Activated T-helper 1 cell treated with anti-CD3 and anti-CD28 coated beads, Interleukin-12 subunit alpha, Interleukin-12 subunit beta, Interleukin-2, Interleukin-4 antibody, amounts not matched to agents 30 ng/mL and 10 ng/mL and 1 ng/mL, durations not matched to agents 14 hours and 24 hours and 36 hours (primary cell): ENCODE results near the gene SP140. TPM values are rescaled to one million over a fixed set of nuclear protein-coding genes. Genes with fewer than 3 reads are reported as not detected.
"Not testable (repeated sequence)": the region's sequence is repeated elsewhere in the genome, so short reads cannot be mapped to it uniquely, and the experiment has no call there.

Source experiments
- DNase-seq: peaks from one replicate; pipeline ENCODE4 v3.0.0; 2021; ENCODE audit warnings: low spot score
- H3K27ac Mint-ChIP-seq: one replicate; pipeline ENCODE4 v1.8.0; 2021; ENCODE audit warnings: mild to moderate bottlenecking, mixed read lengths
- H3K27me3 Mint-ChIP-seq: one replicate; pipeline ENCODE4 v1.8.0; 2022; ENCODE audit warnings: mild to moderate bottlenecking, moderate library complexity, mixed read lengths; ENCODE audit not compliant: insufficient read depth
- H3K36me3 Mint-ChIP-seq: one replicate; pipeline ENCODE4 v1.8.0; 2021; ENCODE audit warnings: low read depth, mixed read lengths
- H3K4me1 Mint-ChIP-seq: one replicate; pipeline ENCODE4 v1.8.0; 2021; ENCODE audit warnings: low read depth, mixed read lengths
- H3K4me3 Mint-ChIP-seq: one replicate; pipeline ENCODE4 v1.8.0; 2021; ENCODE audit warnings: mild to moderate bottlenecking, moderate library complexity, mixed read lengths
- H3K9me3 Mint-ChIP-seq: one replicate; pipeline ENCODE4 v1.8.0; 2021; ENCODE audit warnings: mixed read lengths
- intact Hi-C: fragments of 100-400 bp; cut with micrococcal nuclease; formaldehyde crosslinking; loops from one replicate; pipeline ENCODE4 v1.15.1; 2024
- total RNA-seq: library from RNA; stranded (reverse); gene quantifications from 2 replicates; pipeline ENCODE4 v1.2.3, GENCODE V29; 2022

Gene SP140
- total RNA-seq, 1 donor from 2014 or later = 235 TPM

- DNase-seq = no peak
- Mint-ChIP-seq H3K36me3 (peaks cover 63% of the 10 kb centered on the region), H3K4me3 (peak overlapping the region; percentile 49), H3K27ac (peak overlapping the region; percentile 20), H3K27me3 (no peaks in the 10 kb centered on the region), H3K4me1 (peaks cover 77% of the 10 kb centered on the region), H3K9me3 (no peaks in the 10 kb centered on the region)
- intact Hi-C loops = no loop called here
Measured at GRCh38 chr2:230216489-230216888, 9.0 kb upstream of the SP140 start.

- Mint-ChIP-seq H3K4me1 (peaks cover 77% of the 10 kb centered on the region), H3K4me3 (peak overlapping the region; percentile 93), H3K27me3 (no peaks in the 10 kb centered on the region), H3K27ac (peak overlapping the region; percentile 64), H3K36me3 (peaks cover 56% of the 10 kb centered on the region), H3K9me3 (no peaks in the 10 kb centered on the region)
- no peak for DNase-seq
- intact Hi-C loops = no loop called here
Measured at GRCh38 chr2:230217424-230217823, 8.1 kb upstream of the SP140 start.

- Mint-ChIP-seq H3K9me3 (no peaks in the 10 kb centered on the region), H3K4me3 (peak overlapping the region; percentile 93), H3K36me3 (peaks cover 50% of the 10 kb centered on the region), H3K27ac (peak overlapping the region; percentile 85), H3K27me3 (no peaks in the 10 kb centered on the region), H3K4me1 (peaks cover 79% of the 10 kb centered on the region)
- intact Hi-C loops = loop anchor here (1.0 to 2.0 kb wide), 4 partner anchors 10 to 494 kb away; partner anchors contain the start of genes CAB39 and SP140L
- DNase-seq = no peak
Measured at GRCh38 chr2:230218421-230218820, 7.1 kb upstream of the SP140 start.

GRCh38 chr2:230219419-230220331 lies 5.9 kb upstream of the SP140 start, which contains the start of gene SP110:
SP110 (minus strand) TSS chr2:230219984; CDS start chr2:230216927, 3,057 bp downstream.
- Mint-ChIP-seq H3K4me1 (peaks cover 76% of the 10 kb centered on the region), H3K36me3 (peaks cover 37% of the 10 kb centered on the region), H3K9me3 (no peaks in the 10 kb centered on the region), H3K27ac (peak within 1 kb of the TSS; percentile 95), H3K4me3 (peak within 1 kb of the TSS; percentile 93), H3K27me3 (no peaks in the 10 kb centered on the region)
- peak; percentile 84 for DNase-seq
- intact Hi-C loops = loop anchor here (2.0 to 10.0 kb wide), 4 partner anchors 15 to 575 kb away; partner anchors contain the start of genes CAB39 and SP140L

GRCh38 chr2:230220347-230220969 lies 5.1 kb upstream of the SP140 start:
- intact Hi-C loops = loop anchor here (10.0 kb wide), 1 partner anchor 574 kb away; no protein-coding TSS in a partner anchor
- peak overlapping the region; percentile 95 for H3K27ac Mint-ChIP-seq
- H3K4me3 Mint-ChIP-seq = peak overlapping the region; percentile 93
- no peaks in the 10 kb centered on the region for H3K9me3 Mint-ChIP-seq
- no peaks in the 10 kb centered on the region for H3K27me3 Mint-ChIP-seq
- DNase-seq = no peak
- peaks cover 77% of the 10 kb centered on the region for H3K4me1 Mint-ChIP-seq
- peaks cover 34% of the 10 kb centered on the region for H3K36me3 Mint-ChIP-seq

- Mint-ChIP-seq H3K9me3 (no peaks in the 10 kb centered on the region), H3K36me3 (peaks cover 27% of the 10 kb centered on the region), H3K4me1 (peaks cover 77% of the 10 kb centered on the region), H3K27ac (peak overlapping the region; percentile 4), H3K4me3 (no peak overlapping the region), H3K27me3 (no peaks in the 10 kb centered on the region)
- no peak for DNase-seq
- intact Hi-C loops = loop anchor here (10.0 kb wide), 1 partner anchor 573 kb away; no protein-coding TSS in a partner anchor
Measured at GRCh38 chr2:230221493-230221892, 4.0 kb upstream of the SP140 start.

- Mint-ChIP-seq H3K36me3 (peaks cover 18% of the 10 kb centered on the region), H3K27ac (peak overlapping the region; percentile 24), H3K4me1 (peaks cover 74% of the 10 kb centered on the region)
- intact Hi-C loops = loop anchor here (10.0 kb wide), 1 partner anchor 572 kb away; no protein-coding TSS in a partner anchor
- H3K9me3 Mint-ChIP-seq, DNase-seq, H3K27me3 Mint-ChIP-seq, H3K4me3 Mint-ChIP-seq: not testable (repeated sequence)
Measured at GRCh38 chr2:230222829-230223228, 2.7 kb upstream of the SP140 start.

GRCh38 chr2:230224458-230224857 lies 1.1 kb upstream of the SP140 start:
- Mint-ChIP-seq H3K4me3 (peak overlapping the region; percentile 91), H3K9me3 (no peaks in the 10 kb centered on the region), H3K27ac (peak overlapping the region; percentile 98), H3K36me3 (peaks cover 16% of the 10 kb centered on the region), H3K27me3 (no peaks in the 10 kb centered on the region), H3K4me1 (peaks cover 64% of the 10 kb centered on the region)
- no peak for DNase-seq
- intact Hi-C loops = loop anchor here (2.0 to 10.0 kb wide), 4 partner anchors 64 to 570 kb away; no protein-coding TSS in a partner anchor

- intact Hi-C loops = loop anchor here (5.0 to 10.0 kb wide), 3 partner anchors 159 to 569 kb away; partner anchors contain the start of genes FBXO36, SLC16A14 and TRIP12
- no peak for DNase-seq
- Mint-ChIP-seq H3K4me1 (peaks cover 69% of the 10 kb centered on the region), H3K27ac (peak overlapping the region; percentile 98), H3K4me3 (peak overlapping the region; percentile 91), H3K36me3 (peaks cover 28% of the 10 kb centered on the region), H3K27me3 (no peaks in the 10 kb centered on the region), H3K9me3 (peaks cover 14% of the 10 kb centered on the region)
Measured at GRCh38 chr2:230226051-230226551, 565 bp downstream of the SP140 start.

GRCh38 chr2:230227216-230227615 lies 1.7 kb downstream of the SP140 start:
- H3K27me3 Mint-ChIP-seq = no peaks in the 10 kb centered on the region
- H3K4me1 Mint-ChIP-seq = peaks cover 69% of the 10 kb centered on the region
- H3K36me3 Mint-ChIP-seq = peaks cover 38% of the 10 kb centered on the region
- intact Hi-C loops = loop anchor here (5.0 to 10.0 kb wide), 3 partner anchors 160 to 568 kb away; partner anchors contain the start of genes FBXO36, SLC16A14 and TRIP12
- H3K4me3 Mint-ChIP-seq = peak overlapping the region; percentile 79
- peak overlapping the region; percentile 49 for H3K27ac Mint-ChIP-seq
- peaks cover 19% of the 10 kb centered on the region for H3K9me3 Mint-ChIP-seq
- no peak for DNase-seq

GRCh38 chr2:230230087-230230486 lies 4.6 kb downstream of the SP140 start:
- intact Hi-C loops = loop anchor here (5.0 kb wide), 1 partner anchor 312 kb away; no protein-coding TSS in a partner anchor
- Mint-ChIP-seq H3K36me3 (peaks cover 51% of the 10 kb centered on the region), H3K4me3 (peak overlapping the region; percentile 78), H3K27ac (peak overlapping the region; percentile 53), H3K27me3 (no peaks in the 10 kb centered on the region), H3K9me3 (peaks cover 19% of the 10 kb centered on the region), H3K4me1 (peaks cover 62% of the 10 kb centered on the region)
- DNase-seq = no peak

- H3K4me1 Mint-ChIP-seq = peaks cover 62% of the 10 kb centered on the region
- no peak for DNase-seq
- H3K9me3 Mint-ChIP-seq = peaks cover 19% of the 10 kb centered on the region
- no peaks in the 10 kb centered on the region for H3K27me3 Mint-ChIP-seq
- peaks cover 48% of the 10 kb centered on the region for H3K36me3 Mint-ChIP-seq
- intact Hi-C loops = loop anchor here (5.0 kb wide), 1 partner anchor 312 kb away; no protein-coding TSS in a partner anchor
- peak overlapping the region; percentile 53 for H3K27ac Mint-ChIP-seq
- H3K4me3 Mint-ChIP-seq = peak overlapping the region; percentile 78
Measured at GRCh38 chr2:230230496-230231200, 5.1 kb downstream of the SP140 start.
